CD4-positive, alpha-beta T cell treated with Interferon alpha-2 for 1 hour (primary cell): ENCODE results near the gene TMED10.
A peak's percentile ranks its signal among the peaks of the same experiment; 100 is the strongest.

Experiments
- DNase-seq, 2 donors: peaks; one replicate each; pipeline ENCODE4 v3.0.0-alpha.2; 2020 to 2022

Gene TMED10

DNA sequence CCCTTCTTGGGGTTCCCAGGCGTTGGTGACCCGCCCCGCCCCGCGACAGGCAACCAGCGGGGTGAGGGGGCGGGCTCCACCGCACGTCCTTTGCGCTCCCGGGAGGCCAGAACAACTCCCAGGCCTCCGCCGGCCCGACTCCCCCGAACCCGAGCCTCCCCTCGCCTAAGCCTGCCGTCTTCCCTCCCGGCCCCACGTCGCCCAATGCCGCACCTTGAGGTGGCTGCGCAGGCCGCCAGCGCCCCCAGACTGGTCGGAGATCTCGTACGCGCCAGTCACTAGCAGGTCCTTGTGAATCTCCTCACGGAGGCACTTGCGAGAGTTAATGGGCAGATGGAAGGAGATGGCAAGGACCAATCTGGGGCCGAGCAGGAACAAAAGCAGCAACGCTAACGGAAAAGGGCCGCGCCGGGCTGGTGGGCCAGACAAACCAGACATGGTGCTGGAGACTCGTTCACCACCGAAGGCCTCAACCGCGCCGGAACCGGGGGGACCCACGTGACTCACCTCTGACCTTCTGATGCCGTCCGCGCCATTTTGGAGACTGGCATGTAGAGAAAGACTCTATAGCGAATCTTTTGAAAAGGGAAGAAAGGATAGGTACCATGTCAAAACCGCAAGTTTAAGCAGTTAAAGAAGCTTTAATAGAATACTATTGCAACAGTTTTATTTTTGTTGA is at the start of gene TMED10:
Gene TMED10, minus strand, starts transcription at position 471 of the 679 bp plus-strand sequence. Its CDS starts 33 bp downstream, at position 438.
- peak; percentile 88 to 92 for DNase-seq

DNA sequence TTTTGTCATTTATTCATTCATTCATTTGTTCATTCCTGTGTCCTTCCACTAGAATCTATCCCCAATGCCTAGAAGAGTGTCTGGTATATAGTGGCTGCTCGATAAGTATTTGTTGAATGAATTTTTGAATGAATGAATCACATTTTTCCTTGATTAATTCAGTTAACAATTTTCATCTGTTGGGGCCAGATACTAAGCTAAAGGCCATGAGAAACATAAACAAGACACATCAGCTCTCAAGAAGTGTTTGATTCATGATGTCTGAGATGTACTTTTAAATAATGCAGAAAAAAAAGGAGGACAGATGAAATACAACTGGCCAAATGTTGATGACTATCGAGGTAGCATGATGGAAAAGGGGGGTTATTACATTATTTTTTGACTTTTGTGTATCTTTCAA is 48.1 kb upstream of the TMED10 start:
- no peak for DNase-seq

DNA sequence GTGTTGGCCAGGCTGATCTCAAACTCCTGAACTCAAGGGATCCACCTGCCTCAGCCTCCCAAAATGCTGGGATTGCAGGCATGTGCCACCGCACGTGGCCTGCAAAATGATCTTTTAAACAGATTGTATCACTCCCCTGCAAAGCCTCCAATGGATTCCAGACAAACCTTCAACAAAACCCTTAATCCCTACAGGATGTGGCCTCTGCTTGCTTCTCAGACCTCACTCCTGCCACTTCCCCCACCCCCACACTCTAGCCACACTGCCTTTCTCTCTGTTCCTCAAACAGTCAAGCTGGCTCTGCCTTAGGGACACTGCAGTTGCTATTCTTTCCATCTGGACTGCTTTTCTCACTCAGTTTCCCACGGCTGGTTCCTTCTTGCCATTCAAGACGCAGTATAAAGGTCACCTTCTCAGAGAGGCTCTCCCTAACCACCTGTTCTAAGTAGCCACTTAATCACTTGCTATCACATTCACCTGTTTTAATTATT is 47.3 kb upstream of the TMED10 start:
- DNase-seq = peak in 1 of 2 donors; percentile 19

DNA sequence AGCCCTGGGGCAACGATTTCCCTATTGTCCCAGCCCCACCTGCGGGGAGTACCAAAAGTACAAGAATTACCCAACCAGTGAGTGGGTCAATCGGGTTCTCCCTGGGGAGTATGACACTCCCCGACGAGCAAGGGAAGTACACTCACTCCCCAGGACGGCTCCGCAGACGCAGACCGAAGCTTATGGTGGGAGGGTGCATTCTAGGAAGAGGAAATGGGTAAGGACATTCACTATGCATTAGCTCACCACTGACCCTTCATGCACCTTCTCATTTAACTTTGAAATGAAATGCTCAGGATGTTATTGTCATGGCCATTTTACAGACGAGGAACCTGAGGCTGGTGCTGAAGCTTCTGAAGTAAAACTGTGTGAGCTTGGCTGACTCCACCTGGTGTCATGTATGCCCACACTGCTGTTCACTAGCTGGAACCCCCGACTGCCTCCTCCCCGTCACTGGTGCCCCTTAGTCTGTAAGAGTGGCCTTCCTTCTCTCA is 45.8 kb upstream of the TMED10 start:
- DNase-seq = peak in 1 of 2 donors; percentile 65

DNA sequence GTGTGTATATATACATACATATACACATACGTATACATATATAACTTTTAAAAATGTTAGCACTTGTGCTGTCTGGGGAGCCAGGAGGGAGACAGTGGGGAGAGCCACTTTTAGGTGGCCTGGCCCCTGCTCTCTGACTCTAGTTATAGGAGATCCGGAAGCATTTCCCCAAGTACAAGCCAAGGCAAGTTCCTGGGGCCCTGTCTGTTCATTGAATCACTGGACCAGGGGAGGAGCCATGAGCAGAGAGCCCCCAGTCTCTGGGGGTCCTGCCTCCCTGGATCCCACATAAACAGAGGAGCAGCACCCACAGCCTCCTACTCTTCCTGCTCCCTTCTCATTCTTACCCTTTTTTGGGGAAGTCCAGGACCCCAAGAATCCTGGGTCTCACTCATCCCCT is 45.4 kb upstream of the TMED10 start:
- DNase-seq = no peak

DNA sequence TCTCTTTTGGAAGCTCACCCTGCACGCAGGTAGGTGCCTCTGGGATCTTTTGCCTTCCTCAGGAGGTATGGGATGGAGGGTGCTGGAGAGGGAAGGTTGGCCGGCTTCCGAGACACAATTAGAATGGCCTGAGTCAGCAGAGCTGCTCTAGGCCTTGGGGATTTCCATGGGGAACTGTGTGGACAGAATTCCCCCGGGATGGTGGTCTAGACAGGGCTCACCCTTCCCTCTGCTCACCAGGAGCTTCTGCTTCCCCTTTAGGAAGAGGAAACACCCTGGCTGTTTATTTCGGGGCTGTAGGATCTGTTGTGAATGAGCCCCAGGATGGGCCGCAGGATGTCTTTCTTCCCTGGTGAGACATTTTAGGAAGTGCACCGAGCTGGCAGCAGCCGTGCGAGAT is 43.7 kb upstream of the TMED10 start:
- DNase-seq = no peak

DNA sequence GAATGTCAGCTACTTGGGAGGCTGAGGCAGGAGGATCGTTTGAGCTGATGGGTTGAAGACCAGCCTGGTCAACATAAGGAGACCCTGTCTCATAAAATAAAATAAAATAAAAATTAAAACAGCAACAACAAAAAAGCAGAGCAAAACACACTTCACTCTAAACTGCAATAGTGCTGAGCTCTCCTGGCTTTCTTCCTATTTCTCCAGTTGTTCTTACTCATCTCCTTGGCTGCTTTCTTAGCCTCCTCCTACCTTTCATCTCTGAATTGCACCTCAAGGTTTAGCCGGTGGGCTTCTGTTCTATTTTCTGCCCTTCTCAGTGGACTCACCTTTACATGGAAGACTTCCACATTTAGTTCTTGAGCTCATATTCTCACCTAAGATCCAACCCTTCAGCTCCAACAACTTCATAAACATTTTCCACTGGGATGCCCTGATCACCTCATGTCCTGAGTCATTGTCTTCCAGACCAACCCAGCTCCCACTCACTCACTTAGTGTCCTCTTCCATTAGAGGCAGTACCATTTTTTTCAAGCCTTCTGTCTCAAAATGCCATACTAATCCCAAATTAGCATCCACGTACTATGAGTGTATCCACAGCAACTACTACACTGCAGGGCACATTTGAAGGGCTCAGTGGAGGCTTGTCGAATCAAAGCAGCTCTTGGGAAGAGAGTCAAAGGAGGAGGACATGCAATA is 41.2 kb upstream of the TMED10 start:
- DNase-seq = no peak

DNA sequence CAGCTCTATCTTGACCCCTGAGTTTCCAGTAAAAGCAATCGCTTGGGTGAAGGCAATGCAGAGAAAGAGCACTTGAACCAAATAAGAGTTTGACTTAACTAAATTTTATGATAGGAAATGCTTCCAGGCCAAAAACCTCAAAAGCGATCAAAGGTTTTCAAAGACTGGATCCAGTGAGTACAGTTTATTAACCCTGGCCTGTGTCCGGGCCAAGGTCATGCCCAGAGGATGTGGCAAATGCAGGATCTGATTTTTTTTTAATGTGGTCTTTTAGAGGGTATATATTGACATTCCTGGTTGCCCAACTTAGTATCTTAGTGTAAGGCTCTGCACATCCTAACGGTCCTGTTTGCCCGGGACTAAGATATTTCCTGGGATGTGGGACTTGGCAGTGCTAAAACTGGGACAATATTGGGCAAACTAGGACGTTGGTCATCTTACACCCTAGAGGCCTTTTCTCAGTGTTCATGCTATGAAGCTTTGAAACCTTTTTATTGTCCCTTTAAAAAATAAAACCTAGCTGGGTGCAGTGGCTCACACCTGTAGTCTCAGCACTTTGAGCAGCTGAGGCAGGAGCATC is 40.1 kb upstream of the TMED10 start:
- no peak for DNase-seq

DNA sequence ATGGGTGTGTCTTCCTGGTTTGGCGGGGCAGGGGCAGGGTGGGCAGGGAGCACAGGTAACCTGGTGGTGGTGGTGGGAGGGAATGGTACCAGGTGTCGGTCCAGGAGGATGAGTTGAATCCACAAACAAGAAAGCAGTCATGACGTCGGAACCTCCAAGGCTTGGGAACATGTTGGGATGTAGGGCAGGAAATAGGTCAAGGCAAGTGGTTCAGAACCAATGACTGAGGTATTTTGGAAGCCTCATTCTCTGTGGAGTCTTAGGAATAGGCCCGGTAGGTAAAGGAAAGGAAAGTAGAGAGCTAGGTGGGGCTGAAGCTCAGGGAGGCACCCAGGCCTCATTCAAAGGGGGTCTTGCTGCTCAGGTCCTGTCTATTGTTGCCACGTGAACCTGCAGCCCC is 39.1 kb upstream of the TMED10 start:
- DNase-seq = no peak

DNA sequence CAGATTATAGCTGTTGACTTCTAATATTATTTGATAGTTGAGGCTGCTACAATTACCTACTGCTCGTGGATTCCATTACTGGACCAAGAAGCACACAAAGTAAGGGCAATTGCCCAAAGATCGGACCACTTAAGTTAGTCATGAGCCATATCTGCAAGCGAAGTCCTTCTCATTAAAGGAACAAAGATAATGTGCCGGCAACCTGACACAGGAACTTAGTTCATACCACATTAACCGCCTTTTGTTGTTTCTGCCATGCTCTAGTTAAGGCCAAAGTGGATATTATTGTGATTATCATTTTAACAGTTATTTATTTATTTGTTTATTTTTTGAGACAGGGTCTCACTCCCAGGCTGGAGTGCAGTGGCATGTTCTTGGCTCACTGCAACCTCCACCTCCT is 38.1 kb upstream of the TMED10 start:
- no peak for DNase-seq

DNA sequence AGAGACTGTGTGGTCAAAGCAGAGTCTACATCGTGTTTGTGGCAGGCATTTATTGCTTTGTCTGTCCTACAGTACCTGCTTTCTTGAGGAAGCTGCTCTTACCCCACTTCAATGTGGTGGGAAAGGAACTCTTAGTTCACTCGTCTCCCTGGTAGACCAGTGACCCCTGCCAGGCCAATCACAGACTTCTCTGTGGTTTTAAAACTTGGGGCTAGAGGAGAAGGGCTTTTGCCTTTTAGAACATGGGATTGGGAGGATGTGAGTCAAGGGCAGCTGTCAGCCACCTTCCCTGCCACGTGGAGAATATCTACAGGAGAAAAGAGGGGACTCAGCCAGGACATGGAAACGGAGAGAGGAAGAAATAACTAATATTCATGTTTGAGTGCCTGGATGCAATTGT is 36.8 kb upstream of the TMED10 start:
- no peak for DNase-seq

DNA sequence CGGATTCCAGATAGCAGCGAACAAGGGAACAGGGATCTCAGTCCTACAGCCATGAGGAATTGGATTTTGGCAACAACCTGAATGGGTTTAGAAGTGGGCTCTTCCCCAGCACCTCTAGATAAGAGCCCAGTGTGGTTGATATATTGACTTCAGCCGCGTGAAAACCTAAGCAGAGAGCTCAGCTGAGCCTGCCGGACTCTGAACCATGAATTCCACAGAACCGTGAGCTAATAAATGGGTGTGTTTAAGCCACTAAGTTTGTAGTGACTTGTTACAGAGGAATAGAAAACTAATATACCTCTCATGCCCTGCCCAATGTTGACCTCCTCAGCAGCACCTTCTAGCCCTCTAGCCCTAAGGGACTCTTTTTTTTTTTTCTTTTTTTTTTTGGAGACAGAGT is 32.4 kb upstream of the TMED10 start:
- DNase-seq = no peak

DNA sequence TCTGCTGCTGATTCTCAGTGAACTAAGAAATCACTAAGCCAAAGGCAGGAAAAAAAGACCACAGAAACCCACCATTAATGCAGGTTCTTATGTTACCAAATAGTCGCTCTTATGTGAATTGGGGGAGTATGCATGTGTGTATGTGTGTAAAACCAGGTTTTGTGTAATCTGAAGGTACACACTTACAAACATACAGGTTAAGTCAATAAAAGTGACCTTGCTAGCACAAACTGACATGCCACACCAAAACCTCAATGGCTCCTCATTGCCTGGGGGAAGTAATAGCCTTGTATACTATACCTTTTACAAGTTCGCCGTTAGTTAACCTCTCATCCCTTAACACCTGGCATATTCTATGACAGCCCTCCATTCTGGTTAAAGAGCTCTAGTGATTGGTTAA is 29.8 kb upstream of the TMED10 start:
- DNase-seq = no peak

DNA sequence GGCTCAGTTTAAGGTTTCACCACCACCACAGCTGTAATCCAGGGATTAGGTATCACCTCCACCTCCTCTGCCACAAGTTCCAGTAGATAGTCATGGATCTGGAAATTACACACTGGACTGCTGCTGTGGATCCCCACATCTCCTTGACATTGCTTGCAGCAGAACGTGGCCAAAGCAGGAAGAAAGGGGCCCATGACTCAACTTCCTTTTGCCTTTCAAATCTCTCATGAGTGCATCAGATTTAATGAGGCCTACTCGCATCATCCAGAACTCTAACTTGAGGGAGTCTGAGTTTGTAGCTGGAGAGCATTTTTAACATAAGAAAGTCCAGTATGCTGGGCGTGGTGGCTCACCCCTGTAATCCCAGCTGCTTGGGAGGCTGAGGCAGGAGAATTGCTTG is 29.2 kb upstream of the TMED10 start:
- peak in 1 of 2 donors; percentile 20 for DNase-seq

DNA sequence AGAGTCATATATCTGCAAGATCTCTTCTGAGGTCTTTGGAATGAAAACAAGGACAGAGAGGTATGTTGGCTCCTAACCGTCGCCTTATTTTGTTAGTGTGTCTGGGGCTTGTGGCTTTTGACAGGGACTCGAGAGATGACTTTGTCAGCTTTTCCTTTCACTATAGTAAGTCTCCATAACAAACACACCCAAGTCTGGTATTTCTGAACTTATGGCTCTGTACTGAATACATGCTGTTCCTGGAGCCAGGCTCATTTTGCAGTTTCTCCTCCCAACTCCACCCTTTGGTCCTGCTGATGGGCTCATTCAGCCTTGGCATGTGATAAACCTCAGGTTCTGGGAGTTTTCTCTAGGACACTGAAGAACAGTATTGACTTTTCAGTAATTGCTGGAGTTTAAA is 27.7 kb upstream of the TMED10 start:
- no peak for DNase-seq

DNA sequence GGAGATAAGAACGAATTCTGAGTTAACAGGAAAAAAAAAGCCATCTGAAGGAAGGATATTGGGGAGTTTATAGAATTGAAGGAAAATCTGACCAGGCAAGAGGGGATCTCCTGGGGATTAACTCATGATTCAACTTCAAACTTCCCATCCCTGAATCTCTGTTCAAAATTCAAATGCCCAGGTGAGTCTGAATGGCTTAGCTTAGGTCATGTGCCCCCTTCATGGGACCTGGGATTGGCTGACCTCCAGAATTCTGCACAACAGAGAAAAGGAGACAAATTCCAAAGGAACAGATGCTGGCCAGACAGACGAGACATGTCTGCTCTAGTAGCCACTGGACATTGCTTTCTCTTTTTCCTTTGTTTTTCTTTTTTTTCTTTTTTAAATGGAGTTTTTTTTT is 26.2 kb upstream of the TMED10 start:
- DNase-seq = no peak

DNA sequence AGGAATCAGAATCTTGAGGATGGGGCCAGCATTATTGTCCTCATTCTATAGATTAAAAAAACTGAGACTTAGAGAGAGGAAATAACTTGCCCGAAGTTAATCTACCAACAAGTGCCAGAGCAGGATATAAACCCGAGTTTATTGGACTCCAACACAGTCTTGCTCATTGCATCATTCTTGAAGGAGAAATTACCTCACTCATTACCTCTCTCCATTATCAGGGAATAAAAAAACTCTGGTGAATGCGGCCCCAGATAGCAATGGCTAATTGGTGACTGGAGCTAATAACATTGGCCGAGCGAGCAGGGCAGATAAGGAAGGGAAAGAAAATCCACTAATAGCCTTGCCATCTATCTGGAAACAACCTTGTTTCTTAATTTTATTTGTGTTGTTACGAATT is 24.7 kb upstream of the TMED10 start:
- no peak for DNase-seq

DNA sequence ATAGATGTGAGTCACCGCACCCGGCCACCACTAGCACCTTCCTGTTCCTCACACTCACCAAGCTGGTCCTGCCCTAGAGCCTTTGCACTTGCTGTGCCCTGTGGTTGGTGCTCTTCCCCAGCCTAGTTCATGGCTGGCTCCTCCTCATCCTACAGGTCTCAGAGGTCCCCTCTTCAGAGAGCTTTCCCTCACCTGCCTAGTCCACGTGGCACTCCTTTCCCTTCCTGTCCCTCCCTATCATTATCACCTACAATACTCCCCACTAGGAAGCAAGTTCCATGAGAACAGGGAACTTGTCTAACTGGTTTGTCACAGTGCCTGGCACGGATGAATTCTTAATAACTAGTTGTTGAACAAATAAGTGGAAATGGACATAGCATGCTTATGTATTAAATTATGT is 24.0 kb upstream of the TMED10 start:
- no peak for DNase-seq

DNA sequence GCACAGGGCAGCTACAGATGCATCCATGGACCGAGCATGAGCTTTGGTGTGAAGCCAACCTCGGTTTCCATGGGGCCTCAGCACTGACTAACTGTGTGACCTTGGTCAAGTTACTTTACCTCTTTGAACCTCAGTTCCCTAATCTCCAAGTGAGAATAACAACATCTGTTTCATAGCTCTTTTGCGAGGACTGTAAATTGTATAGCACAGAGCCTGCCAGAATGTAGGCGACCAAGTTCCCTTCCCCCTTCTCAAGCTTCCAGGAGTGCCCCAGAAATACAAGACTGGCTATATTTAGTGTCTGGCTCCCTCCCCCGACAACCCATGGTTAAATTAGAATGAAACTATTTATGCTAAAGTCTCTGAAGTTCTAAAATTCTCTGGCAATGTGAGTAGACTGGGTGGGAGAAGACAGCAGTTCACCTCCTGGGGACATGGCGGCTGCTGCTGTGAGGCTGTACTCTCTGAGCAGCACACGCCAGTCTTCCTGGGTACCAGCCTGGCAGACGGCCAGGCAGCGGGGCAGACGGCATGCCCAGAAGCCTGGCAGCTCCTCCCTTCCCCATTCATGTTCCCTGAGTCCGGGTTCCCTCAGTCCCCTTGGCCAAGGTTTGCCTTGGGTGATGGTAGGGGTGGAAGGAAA is 22.0 kb upstream of the TMED10 start:
- DNase-seq = no peak

DNA sequence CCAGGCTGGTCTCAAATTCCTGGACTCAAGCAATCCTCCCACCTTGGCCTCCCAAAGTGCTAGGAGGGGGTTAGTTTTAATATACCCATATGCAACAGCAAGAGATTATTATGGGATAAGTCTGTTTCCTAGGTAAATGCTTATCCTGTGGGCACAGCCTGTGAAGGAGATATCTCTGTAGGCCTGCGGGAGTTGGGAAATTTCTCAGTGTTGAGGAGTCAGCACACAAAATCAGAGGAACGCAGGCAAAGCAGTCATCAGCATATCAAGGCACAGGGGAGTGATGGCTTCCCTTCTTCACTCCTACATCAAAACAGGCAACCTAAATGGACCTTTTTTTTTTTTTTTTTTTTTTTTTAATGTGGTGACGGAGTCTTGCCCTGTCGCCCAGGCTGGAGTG is 20.9 kb upstream of the TMED10 start:
- no peak for DNase-seq

DNA sequence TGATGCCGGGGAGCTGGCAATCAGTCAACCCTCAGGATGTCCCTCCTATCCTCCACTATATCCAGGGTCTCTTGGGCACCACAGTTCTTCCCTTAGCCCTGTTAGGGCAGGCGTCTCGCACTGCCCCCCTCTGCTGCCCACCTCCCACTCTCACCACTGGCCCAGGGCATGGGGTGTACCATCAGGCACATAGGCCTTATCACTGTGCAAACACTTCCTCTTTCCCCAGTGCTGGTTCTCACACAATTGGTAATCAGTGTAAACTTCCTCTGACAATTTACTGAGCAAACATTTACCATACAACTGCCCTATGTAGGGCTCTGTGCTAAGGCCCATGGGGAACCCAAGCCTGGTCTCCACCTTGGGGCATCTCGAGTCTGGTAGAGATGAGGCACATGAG is 20.1 kb upstream of the TMED10 start:
- DNase-seq = peak in 1 of 2 donors; percentile 10

DNA sequence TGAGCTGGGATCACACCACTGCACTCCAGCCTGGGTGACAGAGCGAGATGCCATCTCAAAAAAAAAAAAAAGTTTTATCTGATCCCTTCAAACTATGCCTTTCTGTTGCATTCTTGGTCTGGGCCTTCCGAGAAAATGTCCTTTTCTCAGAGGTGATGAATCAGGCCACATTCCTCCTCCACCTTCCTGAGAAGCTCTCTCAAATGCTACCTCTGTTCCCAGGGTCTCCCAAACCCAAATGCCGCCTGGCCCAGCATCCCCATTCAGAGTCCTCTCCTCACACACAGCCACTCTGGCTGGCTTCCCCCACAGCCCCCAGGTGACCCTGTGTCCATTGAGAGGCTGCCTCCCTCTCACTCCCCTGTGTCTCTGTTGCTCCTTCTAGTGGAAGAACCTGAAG is 19.7 kb upstream of the TMED10 start:
- DNase-seq = no peak

DNA sequence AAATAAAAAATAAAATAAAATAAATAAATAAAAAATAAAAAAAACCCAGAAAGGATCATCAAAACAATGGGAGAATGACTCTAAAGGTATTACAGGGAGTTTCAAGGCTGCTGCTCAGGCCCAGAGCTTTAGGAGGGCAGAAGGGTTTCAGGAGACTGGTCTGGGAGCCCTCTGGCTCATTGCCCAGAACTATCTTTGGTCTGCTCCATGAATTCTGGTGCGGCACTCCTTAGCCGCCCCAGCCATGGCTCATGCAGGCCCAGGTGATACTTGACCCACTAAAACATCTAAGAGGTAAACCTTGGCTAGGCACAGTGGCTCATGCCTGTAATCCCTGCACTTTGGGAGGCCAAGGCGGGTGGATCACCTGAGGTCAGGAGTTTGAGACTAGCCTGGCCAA is 14.7 kb upstream of the TMED10 start:
- no peak for DNase-seq

DNA sequence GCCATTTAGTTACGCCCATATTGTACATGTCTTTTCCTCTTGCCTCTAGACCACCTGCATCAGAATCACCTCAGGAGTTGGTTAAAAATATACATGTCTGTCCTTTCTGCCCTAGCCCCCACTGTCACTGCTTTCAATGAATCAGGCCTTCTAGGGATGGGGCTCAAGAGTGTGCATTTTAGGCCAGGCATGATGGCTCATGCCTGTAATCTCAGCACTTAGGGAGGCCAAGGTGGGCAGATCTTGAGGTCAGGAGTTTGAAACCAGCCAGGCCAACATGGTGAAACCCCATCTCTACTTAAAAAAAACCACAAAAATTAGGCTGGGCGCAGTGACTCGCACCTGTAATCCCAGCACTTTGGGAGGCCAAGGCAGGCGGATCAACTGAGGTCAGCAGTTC is 13.6 kb upstream of the TMED10 start:
- DNase-seq = no peak
